Measurements from ENCODE around the gene NMNAT2.

DNA sequence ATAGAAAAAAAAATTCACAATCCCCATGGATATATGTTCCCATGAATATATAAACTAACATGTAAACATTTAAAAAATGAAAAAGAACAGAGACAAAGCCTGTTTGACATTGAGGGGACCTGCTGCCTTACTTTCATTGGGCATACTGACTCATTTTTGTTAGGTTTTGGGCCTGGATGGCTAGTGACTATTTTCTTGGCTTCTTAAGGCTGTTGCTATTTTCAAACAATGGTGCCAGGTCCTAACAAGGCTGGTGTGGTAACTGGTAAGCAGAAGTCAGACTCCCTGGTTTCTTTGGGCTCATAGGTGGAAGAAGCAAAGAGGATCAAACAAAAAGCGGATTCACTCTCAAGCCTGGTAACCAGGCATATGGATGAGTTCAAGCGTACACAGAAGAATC is 181.1 kb downstream of the NMNAT2 start:
- no peak for TF ChIP-seq EZH2 (IDR thresholded peaks at IDR 0.05; ENCODE audit: borderline replicate concordance, low read depth, low read length, poor library complexity, severe bottlenecking)
- TF ChIP-seq, protein P1, sequence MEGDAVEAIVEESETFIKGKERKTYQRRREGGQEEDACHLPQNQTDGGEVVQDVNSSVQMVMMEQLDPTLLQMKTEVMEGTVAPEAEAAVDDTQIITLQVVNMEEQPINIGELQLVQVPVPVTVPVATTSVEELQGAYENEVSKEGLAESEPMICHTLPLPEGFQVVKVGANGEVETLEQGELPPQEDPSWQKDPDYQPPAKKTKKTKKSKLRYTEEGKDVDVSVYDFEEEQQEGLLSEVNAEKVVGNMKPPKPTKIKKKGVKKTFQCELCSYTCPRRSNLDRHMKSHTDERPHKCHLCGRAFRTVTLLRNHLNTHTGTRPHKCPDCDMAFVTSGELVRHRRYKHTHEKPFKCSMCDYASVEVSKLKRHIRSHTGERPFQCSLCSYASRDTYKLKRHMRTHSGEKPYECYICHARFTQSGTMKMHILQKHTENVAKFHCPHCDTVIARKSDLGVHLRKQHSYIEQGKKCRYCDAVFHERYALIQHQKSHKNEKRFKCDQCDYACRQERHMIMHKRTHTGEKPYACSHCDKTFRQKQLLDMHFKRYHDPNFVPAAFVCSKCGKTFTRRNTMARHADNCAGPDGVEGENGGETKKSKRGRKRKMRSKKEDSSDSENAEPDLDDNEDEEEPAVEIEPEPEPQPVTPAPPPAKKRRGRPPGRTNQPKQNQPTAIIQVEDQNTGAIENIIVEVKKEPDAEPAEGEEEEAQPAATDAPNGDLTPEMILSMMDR (conservative IDR thresholded peaks at IDR 0.05; ENCODE audit: low read depth, low read length): no peak
